T-helper 1 cell treated with Interleukin-12 subunit alpha and Interleukin-12 subunit beta and Interleukin-4 antibody, amounts not matched to agents 30 ng/mL and 1 ng/mL, for 36 hours (primary cell): ENCODE results near the gene UPP2. TPM values are rescaled to one million over a fixed set of nuclear protein-coding genes. Genes with fewer than 3 reads are reported as not detected.

ENCODE experiments used
- intact Hi-C: fragments of 100-400 bp; cut with micrococcal nuclease; formaldehyde crosslinking; loops from one replicate; pipeline ENCODE4 v1.15.1; 2024
- total RNA-seq: library from RNA; stranded (reverse); gene quantifications from 2 replicates; pipeline ENCODE4 v1.2.3, GENCODE V29; 2022

Gene UPP2
- 0.07 TPM in 1 of 2 replicates, not detected in the other for total RNA-seq

- intact Hi-C loops = no loop called here
Observed at GRCh38 chr2:158101384-158101926, at the start of gene UPP2. UPP2 (plus strand) TSS chr2:158101876; CDS start chr2:158102064, 188 bp downstream.

GRCh38 chr2:158052761-158053160 is 48.9 kb upstream of the UPP2 start:
- intact Hi-C loops = no loop called here

DNA sequence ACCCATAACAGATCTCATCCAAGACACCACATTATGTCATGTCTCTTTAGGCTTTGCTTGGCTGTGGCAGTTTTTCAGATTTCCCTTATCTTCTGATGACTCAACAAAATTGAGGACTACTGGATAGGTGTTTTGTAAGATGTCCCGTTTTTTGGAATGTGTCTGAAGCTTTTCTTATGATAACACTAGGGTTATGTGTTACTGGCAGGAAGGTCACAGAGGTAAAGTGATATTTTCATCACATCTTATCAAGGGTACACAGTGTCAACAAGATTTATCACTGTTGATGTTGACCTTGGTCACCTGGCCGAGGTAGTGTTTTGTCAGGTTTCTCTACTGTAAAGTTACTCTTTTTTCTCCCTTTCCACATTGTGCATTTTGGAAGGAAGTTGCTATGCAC is 44.8 kb upstream of the UPP2 start:
- intact Hi-C loops = no loop called here

GRCh38 chr2:158060160-158060834 is 41.4 kb upstream of the UPP2 start:
- intact Hi-C loops = no loop called here

GRCh38 chr2:158060835-158061435 is 40.7 kb upstream of the UPP2 start:
- intact Hi-C loops = no loop called here

DNA sequence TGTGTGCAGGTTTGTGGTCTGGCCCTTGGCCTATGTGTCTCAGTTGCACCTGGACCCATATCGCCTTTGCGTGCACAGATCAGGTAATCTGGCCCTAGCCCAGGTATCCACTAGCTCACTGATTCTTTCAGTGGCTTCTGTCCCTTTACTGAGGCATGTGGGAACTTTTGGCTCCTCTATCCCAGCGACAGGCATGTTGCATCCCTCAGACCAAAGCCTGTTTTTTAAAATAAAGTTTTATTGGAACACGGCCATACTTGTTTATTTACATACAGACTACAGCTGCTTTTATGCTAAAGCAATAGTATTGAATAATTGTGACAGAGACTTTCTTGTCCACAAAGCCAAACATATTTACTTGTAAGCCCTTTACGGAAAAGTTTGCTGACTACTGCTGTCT is 39.9 kb upstream of the UPP2 start:
- intact Hi-C loops = no loop called here

- intact Hi-C loops = no loop called here
Observed at GRCh38 chr2:158066046-158066713, 35.5 kb upstream of the UPP2 start.

GRCh38 chr2:158071018-158071417 is 30.7 kb upstream of the UPP2 start:
- intact Hi-C loops = no loop called here

- intact Hi-C loops = no loop called here
Observed at GRCh38 chr2:158072361-158072760, 29.3 kb upstream of the UPP2 start.

GRCh38 chr2:158079672-158080071 is 22.0 kb upstream of the UPP2 start:
- intact Hi-C loops = no loop called here

GRCh38 chr2:158088093-158088492 is 13.6 kb upstream of the UPP2 start:
- intact Hi-C loops = no loop called here

GRCh38 chr2:158089322-158089721 is 12.4 kb upstream of the UPP2 start:
- intact Hi-C loops = no loop called here

- intact Hi-C loops = no loop called here
Observed at GRCh38 chr2:158091647-158092046, 10.0 kb upstream of the UPP2 start.

DNA sequence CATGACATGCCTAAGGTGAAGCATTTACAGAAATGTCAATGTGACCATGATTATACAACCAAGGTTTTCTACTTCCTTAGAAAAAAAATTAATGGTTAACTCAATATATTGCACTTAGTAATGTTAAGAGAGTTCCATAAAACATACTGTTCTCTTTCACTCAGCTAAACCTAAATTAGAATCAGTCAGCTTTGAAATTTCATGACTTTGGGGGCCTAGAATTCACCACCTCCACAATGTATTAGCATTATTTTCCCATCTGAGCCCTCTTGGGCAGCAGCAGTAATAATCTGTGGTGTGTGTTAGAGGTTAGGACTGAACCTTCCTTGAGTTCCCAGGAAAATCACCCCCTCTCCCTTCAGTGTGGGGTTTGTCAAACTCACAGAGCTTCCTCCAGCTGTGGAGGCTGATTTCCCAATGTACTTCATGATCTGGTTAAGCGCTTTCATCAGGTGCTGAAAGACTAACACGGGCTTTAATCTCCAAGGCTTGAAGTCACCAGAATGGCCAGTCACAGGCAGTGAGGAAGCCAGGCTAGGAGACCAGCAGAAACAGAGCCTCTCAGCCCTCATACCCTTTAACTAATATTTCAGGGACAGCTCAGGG is 7.1 kb upstream of the UPP2 start:
- intact Hi-C loops = no loop called here

- intact Hi-C loops = no loop called here
Observed at GRCh38 chr2:158095269-158095668, 6.4 kb upstream of the UPP2 start.

DNA sequence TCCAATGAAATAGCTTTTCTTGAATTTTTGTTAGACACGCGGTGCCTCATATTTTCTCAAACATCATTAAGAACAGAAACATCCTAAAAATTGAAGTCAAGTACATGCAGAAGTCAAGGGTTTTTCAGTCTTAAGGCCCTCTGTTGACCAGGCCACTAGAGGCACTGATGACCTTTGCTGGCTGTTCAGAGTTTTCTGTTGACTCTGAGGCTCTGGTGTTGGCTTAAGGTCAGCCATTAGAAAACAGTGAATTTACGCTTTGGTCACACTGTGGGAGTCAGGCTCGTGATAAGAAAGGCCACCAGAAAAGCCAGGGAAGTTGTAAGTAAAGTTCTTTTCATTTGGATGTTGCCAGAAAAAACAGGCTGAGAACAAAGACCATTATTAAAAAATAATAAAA is 5.8 kb upstream of the UPP2 start:
- intact Hi-C loops = no loop called here

GRCh38 chr2:158097481-158097880 is 4.2 kb upstream of the UPP2 start:
- intact Hi-C loops = no loop called here

- intact Hi-C loops = no loop called here
Observed at GRCh38 chr2:158098178-158098577, 3.5 kb upstream of the UPP2 start.

DNA sequence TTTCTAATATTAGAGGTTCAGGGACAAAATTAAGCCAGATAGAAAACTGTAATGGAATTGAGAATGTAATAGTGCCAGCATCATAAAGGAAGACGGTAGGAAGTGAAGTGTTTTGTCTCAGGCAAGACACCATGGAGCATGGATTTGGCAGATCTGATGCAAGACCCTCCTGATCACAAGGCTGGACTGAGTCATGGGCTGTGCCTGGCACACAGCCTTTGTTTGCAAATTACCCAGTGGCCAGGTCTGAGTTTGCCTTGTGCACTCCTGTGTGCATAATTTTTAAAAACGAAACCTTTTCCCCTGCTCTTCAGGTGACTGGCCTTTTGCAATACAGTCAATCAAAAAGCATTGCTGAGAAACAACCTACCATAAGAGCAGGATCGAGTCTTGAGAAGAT is 2.0 kb upstream of the UPP2 start:
- intact Hi-C loops = no loop called here

DNA sequence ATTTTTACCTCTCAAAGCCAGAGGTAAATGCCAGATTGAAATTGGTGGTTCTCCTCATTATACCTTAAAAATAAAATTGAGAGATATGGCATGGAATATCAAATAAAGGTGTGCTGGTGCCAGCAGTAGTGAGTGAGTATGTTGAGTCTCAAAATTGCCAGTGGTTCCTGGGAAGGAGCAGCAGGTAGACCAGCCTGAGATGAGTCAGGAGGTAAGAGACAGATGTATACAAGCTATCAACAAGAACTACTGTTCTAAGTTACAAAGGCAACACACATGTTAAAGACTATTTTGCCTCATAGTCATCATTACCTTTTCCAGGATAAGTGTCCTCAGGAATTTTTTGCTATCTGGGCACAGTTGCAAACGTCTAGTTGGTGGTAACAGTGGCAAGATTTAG is 1.3 kb upstream of the UPP2 start:
- intact Hi-C loops = no loop called here

DNA sequence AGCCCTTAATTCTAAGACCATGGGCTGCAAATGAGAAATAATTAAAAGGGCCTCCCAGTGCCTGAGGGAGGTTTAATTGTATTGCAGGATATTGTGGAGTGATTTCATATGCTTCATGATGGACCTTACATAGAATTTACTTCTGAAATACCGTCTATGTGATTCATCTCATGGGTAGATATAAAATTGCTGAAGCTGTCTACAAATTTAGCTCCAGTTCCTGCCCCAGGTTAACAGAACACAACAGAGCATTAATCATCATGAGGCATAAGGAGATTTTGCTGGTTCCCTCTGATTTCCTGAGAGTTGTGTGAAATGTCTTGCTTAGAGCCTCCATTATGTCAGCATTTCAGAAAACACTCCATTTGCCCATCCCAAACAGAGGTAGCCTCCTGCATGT is 770 bp downstream of the UPP2 start:
- intact Hi-C loops = no loop called here

- intact Hi-C loops = no loop called here
Observed at GRCh38 chr2:158103411-158104012, 1.8 kb downstream of the UPP2 start.
